ENCODE measurements around the gene C22orf15. TPM values are rescaled to one million over a fixed set of nuclear protein-coding genes. Genes with fewer than 3 reads are reported as not detected.

C22orf15 gene
- total RNA-seq, 2 experiments from 2014 or later: 0.86 to 1.7 TPM

GRCh38 chr22:23783265-23784150 lies 20.7 kb downstream of the C22orf15 start:
- intact Hi-C loops (cut with micrococcal nuclease; ENCODE audit: unreplicated experiment): no loop called here
- no TSS peak for BruUV-seq (replicated peaks)

GRCh38 chr22:23784215-23784732 lies 21.5 kb downstream of the C22orf15 start:
- intact Hi-C loops (cut with micrococcal nuclease; ENCODE audit: unreplicated experiment): no loop called here
- H3K4me2 ChIP-seq (ENCODE audit: low read length): no peak overlapping the region; the same call in 1 of the 2 replicates
- BruUV-seq (replicated peaks): no TSS peak
- H2AFZ ChIP-seq (ENCODE audit: low read length): no peak overlapping the region
- no peak overlapping the region for H3K27ac ChIP-seq (ENCODE audit: low read depth, low read length, poor library complexity, severe bottlenecking)
- no peak for DNase-seq (ENCODE audit: low spot score)
- no peaks in the 10 kb centered on the region for H3K9me2 ChIP-seq (ENCODE audit: insufficient read depth, low read length)
- no peak overlapping the region for H3K4me3 ChIP-seq (ENCODE audit: low read depth, low read length, poor library complexity, severe bottlenecking)
- peaks cover 17% of the 10 kb centered on the region for H4K20me1 ChIP-seq (ENCODE audit: insufficient read depth, low read length)
- H3K4me1 ChIP-seq (ENCODE audit: insufficient read depth, low read length, poor library complexity, severe bottlenecking): peaks cover 35% of the 10 kb centered on the region
- H3K36me3 ChIP-seq (ENCODE audit: insufficient read depth, low read length): peaks cover 17% of the 10 kb centered on the region
- ChIA-PET POLR2A (interaction anchor here (0.6 to 0.9 kb wide), 2 partner anchors 63 to 129 kb away, joined by 3 to 4 read pairs; no protein-coding TSS in a partner anchor), CTCF (ENCODE audit: unreplicated experiment) (no interaction called here)
- H3K79me2 ChIP-seq (ENCODE audit: insufficient read depth, low read depth, low read length): peaks cover 20% of the 10 kb centered on the region
- no peak for TF ChIP-seq EZH2phosphoT487 (IDR thresholded peaks at IDR 0.05; ENCODE audit: borderline replicate concordance, low read depth, low read length)
- TF ChIP-seq, protein P1, sequence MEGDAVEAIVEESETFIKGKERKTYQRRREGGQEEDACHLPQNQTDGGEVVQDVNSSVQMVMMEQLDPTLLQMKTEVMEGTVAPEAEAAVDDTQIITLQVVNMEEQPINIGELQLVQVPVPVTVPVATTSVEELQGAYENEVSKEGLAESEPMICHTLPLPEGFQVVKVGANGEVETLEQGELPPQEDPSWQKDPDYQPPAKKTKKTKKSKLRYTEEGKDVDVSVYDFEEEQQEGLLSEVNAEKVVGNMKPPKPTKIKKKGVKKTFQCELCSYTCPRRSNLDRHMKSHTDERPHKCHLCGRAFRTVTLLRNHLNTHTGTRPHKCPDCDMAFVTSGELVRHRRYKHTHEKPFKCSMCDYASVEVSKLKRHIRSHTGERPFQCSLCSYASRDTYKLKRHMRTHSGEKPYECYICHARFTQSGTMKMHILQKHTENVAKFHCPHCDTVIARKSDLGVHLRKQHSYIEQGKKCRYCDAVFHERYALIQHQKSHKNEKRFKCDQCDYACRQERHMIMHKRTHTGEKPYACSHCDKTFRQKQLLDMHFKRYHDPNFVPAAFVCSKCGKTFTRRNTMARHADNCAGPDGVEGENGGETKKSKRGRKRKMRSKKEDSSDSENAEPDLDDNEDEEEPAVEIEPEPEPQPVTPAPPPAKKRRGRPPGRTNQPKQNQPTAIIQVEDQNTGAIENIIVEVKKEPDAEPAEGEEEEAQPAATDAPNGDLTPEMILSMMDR (conservative IDR thresholded peaks at IDR 0.05; ENCODE audit: low read length): no peak
- no peaks in the 10 kb centered on the region for H3K9me3 ChIP-seq (ENCODE audit: low read length)

More at GRCh38 chr22:23783265-23784150, 20.7 kb downstream of the C22orf15 start:
- POLR2A ChIA-PET: no interaction called here
- peaks cover 10% of the 10 kb centered on the region for H4K20me1 ChIP-seq (ENCODE audit: insufficient read depth, low read length)
- no peak for DNase-seq (ENCODE audit: low spot score)
- H3K4me3 ChIP-seq (ENCODE audit: low read depth, low read length, poor library complexity, severe bottlenecking): no peak overlapping the region
- H2AFZ ChIP-seq (ENCODE audit: low read length): no peak overlapping the region
- H3K27ac ChIP-seq (ENCODE audit: low read depth, low read length, poor library complexity, severe bottlenecking): no peak overlapping the region
- no peak overlapping the region for H3K4me2 ChIP-seq (ENCODE audit: low read length)
- peaks cover 9% of the 10 kb centered on the region for H3K36me3 ChIP-seq (ENCODE audit: insufficient read depth, low read length)
- CTCF ChIA-PET (ENCODE audit: unreplicated experiment): no interaction called here
- H3K4me1 ChIP-seq (ENCODE audit: insufficient read depth, low read length, poor library complexity, severe bottlenecking): peaks cover 27% of the 10 kb centered on the region
- H3K79me2 ChIP-seq (ENCODE audit: insufficient read depth, low read depth, low read length): peaks cover 13% of the 10 kb centered on the region
- TF ChIP-seq, protein P1 (conservative IDR thresholded peaks at IDR 0.05; ENCODE audit: low read length): no peak
- TF ChIP-seq EZH2phosphoT487 (IDR thresholded peaks at IDR 0.05; ENCODE audit: borderline replicate concordance, low read depth, low read length): no peak
- H3K9me3 ChIP-seq (ENCODE audit: low read length): no peaks in the 10 kb centered on the region
- no peaks in the 10 kb centered on the region for H3K9me2 ChIP-seq (ENCODE audit: insufficient read depth, low read length)
